ENCODE results near the gene SLC41A1. TPM values are rescaled to one million over a fixed set of nuclear protein-coding genes. Genes with fewer than 3 reads are reported as not detected.

SLC41A1 gene
- total and polyA plus RNA-seq, 2 donors (not counting 1 experiment from before 2014, with no cell fraction given), result 15.8 to 24.2 TPM

- no peaks in the 10 kb centered on the region for H3K9me3 ChIP-seq (ENCODE audit: control extremely low read depth in 1 of 3, control insufficient read depth in 2 of 3, insufficient read depth in 1 of 3, low read length in 2 of 3)
- intact Hi-C loops (cut with micrococcal nuclease), result no loop called here
- no peaks in the 10 kb centered on the region for H3K27me3 Mint-ChIP-seq
- no peaks in the 10 kb centered on the region for H3K4me1 ChIP-seq (ENCODE audit: control insufficient read depth in 2 of 2, insufficient read depth in 2 of 2, low read length in 2 of 2)
- H2AFZ ChIP-seq (ENCODE audit: insufficient read depth, low read depth, low read length, poor library complexity, severe bottlenecking), result no peak overlapping the region
- ATAC-seq (ENCODE audit: low read depth) (no peak), DNase-seq (no peak)
- POLR2A ChIA-PET, result no interaction called here
- no peak overlapping the region for H3K4me2 ChIP-seq (replicated peaks; ENCODE audit: low read depth, low read length, poor library complexity, severe bottlenecking)
- no peak overlapping the region for H3K4me3 Mint-ChIP-seq
- no peak overlapping the region for H3K27ac Mint-ChIP-seq
- H3K27me3 ChIP-seq (replicated peaks in 1 of 4; ENCODE audit: control extremely low read depth in 1 of 4, control insufficient read depth in 3 of 4, insufficient read depth in 4 of 4, low read length in 3 of 4), result no peaks in the 10 kb centered on the region
- 80% methylated on average over 1 of the region's 2 CpGs for WGBS (ENCODE audit: insufficient coverage)
- CTCF ChIA-PET, result interaction anchor here (1.7 to 2.2 kb wide), 2 partner anchors 53 to 213 kb away, joined by 5 to 6 read pairs; no protein-coding TSS in a partner anchor
- H3K4me3 ChIP-seq (ENCODE audit: control extremely low read depth in 1 of 5, extremely low read depth in 1 of 5, insufficient read depth in 1 of 5, low read depth in 2 of 5, low read length in 4 of 5), result no peak overlapping the region
- TF ChIP-seq CTCF (IDR thresholded peaks at IDR 0.05) (no peak), EZH2 (IDR thresholded peaks at IDR 0.05; ENCODE audit: borderline replicate concordance, insufficient read depth, low read depth, low read length, poor library complexity, severe bottlenecking) (no peak)
- no peak overlapping the region for H3K9ac ChIP-seq (ENCODE audit: low read length)
- H3K79me2 ChIP-seq (ENCODE audit: control insufficient read depth, insufficient read depth, low read length), result no peaks in the 10 kb centered on the region
- no peaks in the 10 kb centered on the region for H3K4me1 Mint-ChIP-seq
- H3K27ac ChIP-seq (ENCODE audit: low read length in 2 of 2), result no peak overlapping the region
- peaks cover 0 to 24% of the 10 kb centered on the region in 2 experiments for H3K36me3 ChIP-seq (replicated peaks in 1 of 2; ENCODE audit: control extremely low read depth in 1 of 2, control insufficient read depth in 1 of 2, extremely low read depth in 1 of 2, insufficient read depth in 2 of 2, low read length in 1 of 2)
- H4K20me1 ChIP-seq (ENCODE audit: control insufficient read depth, insufficient read depth, low read length, poor library complexity, severe bottlenecking), result no peaks in the 10 kb centered on the region
- H3K9me3 Mint-ChIP-seq (ENCODE audit: insufficient read depth), result no peaks in the 10 kb centered on the region
These were observed 48.4 kb downstream of the SLC41A1 start for GRCh38 chr1:205764578-205764977.

- ChIA-PET CTCF (interaction anchor here (1.0 to 2.2 kb wide), 2 partner anchors 53 to 157 kb away, joined by 3 to 6 read pairs; no protein-coding TSS in a partner anchor), POLR2A (no interaction called here)
- no peaks in the 10 kb centered on the region for H3K27me3 Mint-ChIP-seq
- H3K27ac Mint-ChIP-seq, result no peak overlapping the region
- H3K4me1 Mint-ChIP-seq, result no peaks in the 10 kb centered on the region
- H3K4me2 ChIP-seq (replicated peaks; ENCODE audit: low read depth, low read length, poor library complexity, severe bottlenecking), result no peak overlapping the region
- H3K9me3 Mint-ChIP-seq (ENCODE audit: insufficient read depth), result no peaks in the 10 kb centered on the region
- TF ChIP-seq CTCF (IDR thresholded peaks at IDR 0.05), result no peak
- H3K4me3 Mint-ChIP-seq, result no peak overlapping the region
- intact Hi-C loops (cut with micrococcal nuclease), result no loop called here
- ATAC-seq (ENCODE audit: low read depth), result no peak
- H3K4me1 ChIP-seq (ENCODE audit: control insufficient read depth in 2 of 2, insufficient read depth in 2 of 2, low read length in 2 of 2), result no peaks in the 10 kb centered on the region
- no peak overlapping the region for H3K4me3 ChIP-seq (ENCODE audit: control extremely low read depth in 1 of 5, extremely low read depth in 1 of 5, insufficient read depth in 1 of 5, low read depth in 2 of 5, low read length in 4 of 5)
- H2AFZ ChIP-seq (ENCODE audit: insufficient read depth, low read depth, low read length, poor library complexity, severe bottlenecking), result no peak overlapping the region
- no peak for DNase-seq
- H4K20me1 ChIP-seq (ENCODE audit: control insufficient read depth, insufficient read depth, low read length, poor library complexity, severe bottlenecking), result no peaks in the 10 kb centered on the region
- H3K9ac ChIP-seq (ENCODE audit: low read length), result no peak overlapping the region
- peaks cover 0 to 18% of the 10 kb centered on the region in 2 experiments for H3K36me3 ChIP-seq (replicated peaks in 1 of 2; ENCODE audit: control extremely low read depth in 1 of 2, control insufficient read depth in 1 of 2, extremely low read depth in 1 of 2, insufficient read depth in 2 of 2, low read length in 1 of 2)
- no peaks in the 10 kb centered on the region for H3K79me2 ChIP-seq (ENCODE audit: control insufficient read depth, insufficient read depth, low read length)
- no peaks in the 10 kb centered on the region for H3K9me3 ChIP-seq (ENCODE audit: control extremely low read depth in 1 of 3, control insufficient read depth in 2 of 3, insufficient read depth in 1 of 3, low read length in 2 of 3)
- no peak overlapping the region for H3K27ac ChIP-seq (ENCODE audit: low read length in 2 of 2)
- no peaks in the 10 kb centered on the region for H3K27me3 ChIP-seq (replicated peaks in 1 of 4; ENCODE audit: control extremely low read depth in 1 of 4, control insufficient read depth in 3 of 4, insufficient read depth in 4 of 4, low read length in 3 of 4)
These were observed 49.0 kb downstream of the SLC41A1 start for GRCh38 chr1:205763980-205764379.

All from B cell (primary cell).